Right atrium auricular region (tissue), 2 donors: ENCODE data around the gene ATF4. TPM values are rescaled to one million over a fixed set of nuclear protein-coding genes. Genes with fewer than 3 reads are reported as not detected.

Source experiments
- DNase-seq: peaks from one replicate; pipeline ENCODE4 v3.0.0-alpha.2; 2019; ENCODE audit warnings: low spot score
- H3K27ac ChIP-seq, 2 donors: fragments of 200-600 bp; sonication (generic); 1 replicate in 1 of 2; 2 replicates in 1 of 2; pipeline ENCODE4 v1.5.1; 2016 to 2019
- H3K27me3 ChIP-seq, 2 donors: fragments of 200-600 bp; sonication (generic); one replicate each; pipeline versions ENCODE4 v1.5.1 to v1.6.0; 2017 to 2019
- H3K36me3 ChIP-seq: fragments of 200-600 bp; sonication (generic); one replicate; pipeline ENCODE4 v1.5.1; 2016
- H3K4me1 ChIP-seq, 2 donors: fragments of 200-600 bp; sonication (generic); one replicate each; pipeline versions ENCODE4 v1.5.1 to v1.6.0; 2017 to 2019
- H3K4me3 ChIP-seq, 2 donors: fragments of 200-600 bp; sonication (generic); 1 replicate in 1 of 2; 2 replicates in 1 of 2; pipeline ENCODE4 v1.5.1; 2017 to 2019; ENCODE audit warnings: mild to moderate bottlenecking in 1 of 2, moderate library complexity in 1 of 2
- H3K9me3 ChIP-seq, 2 donors: fragments of 200-600 bp; sonication (generic); one replicate each; pipeline ENCODE4 v1.5.1; 2019
- total RNA-seq, 2 donors: library from RNA; depleted of rRNA; stranded (reverse); fragments of >200 nt; gene quantifications; one replicate each; pipeline ENCODE4 v1.1.0, GENCODE V29; 2016
- TF ChIP-seq, protein P1 (sequence below), 2 donors: fragments of 200-600 bp; sonication (generic); IDR thresholded peaks; one replicate each; pipeline ENCODE4 v1.5.1; 2019; ENCODE audit warnings: antibody characterized with exemption in 2 of 2

ATF4 gene
- total RNA-seq, 2 donors from 2014 or later, result 155 to 256 TPM

DNA sequence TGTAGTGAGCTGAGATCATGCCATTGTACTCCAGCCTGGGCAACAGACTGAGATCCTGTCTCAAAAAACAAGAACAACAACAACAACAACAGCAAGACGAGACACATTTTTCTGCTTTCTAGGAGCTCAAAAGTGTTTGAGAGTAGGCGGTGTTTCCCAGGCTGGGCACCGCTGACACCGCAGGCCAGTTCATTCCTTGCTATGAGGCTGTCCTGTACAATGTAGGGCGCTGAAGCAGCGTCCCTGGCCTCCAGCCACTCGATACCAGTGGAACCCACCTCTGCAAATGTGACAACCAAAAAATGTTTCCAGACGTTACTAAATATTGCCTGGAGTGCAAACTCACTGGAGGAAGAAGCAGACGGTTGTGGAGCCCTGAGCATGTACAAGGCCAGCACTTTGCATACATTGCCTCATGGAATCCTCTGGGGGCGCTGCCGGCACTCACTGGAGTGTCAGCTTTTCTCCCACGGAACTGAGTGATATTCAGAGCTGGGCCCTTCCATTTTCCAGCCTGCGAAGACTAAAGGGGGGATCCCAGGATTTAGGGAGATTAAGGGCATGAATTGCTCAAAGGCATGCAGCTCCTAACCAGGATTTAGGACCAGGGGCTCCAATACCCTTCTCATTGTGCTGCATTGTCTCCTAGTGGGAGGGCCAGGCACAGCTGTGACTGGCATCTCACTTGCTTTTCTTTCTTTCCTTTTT, 24.1 kb upstream of the ATF4 start:
- Histone ChIP-seq H3K36me3 (no peaks in the 10 kb centered on the region), H3K4me1 (peaks cover 0 to 35% of the 10 kb centered on the region in 2 donors), H3K27me3 (no peaks in the 10 kb centered on the region), H3K4me3 (no peak overlapping the region), H3K27ac (no peak overlapping the region), H3K9me3 (no peaks in the 10 kb centered on the region)
- TF ChIP-seq, protein P1, sequence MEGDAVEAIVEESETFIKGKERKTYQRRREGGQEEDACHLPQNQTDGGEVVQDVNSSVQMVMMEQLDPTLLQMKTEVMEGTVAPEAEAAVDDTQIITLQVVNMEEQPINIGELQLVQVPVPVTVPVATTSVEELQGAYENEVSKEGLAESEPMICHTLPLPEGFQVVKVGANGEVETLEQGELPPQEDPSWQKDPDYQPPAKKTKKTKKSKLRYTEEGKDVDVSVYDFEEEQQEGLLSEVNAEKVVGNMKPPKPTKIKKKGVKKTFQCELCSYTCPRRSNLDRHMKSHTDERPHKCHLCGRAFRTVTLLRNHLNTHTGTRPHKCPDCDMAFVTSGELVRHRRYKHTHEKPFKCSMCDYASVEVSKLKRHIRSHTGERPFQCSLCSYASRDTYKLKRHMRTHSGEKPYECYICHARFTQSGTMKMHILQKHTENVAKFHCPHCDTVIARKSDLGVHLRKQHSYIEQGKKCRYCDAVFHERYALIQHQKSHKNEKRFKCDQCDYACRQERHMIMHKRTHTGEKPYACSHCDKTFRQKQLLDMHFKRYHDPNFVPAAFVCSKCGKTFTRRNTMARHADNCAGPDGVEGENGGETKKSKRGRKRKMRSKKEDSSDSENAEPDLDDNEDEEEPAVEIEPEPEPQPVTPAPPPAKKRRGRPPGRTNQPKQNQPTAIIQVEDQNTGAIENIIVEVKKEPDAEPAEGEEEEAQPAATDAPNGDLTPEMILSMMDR (IDR thresholded peaks at IDR 0.05), result peak; percentile 73 to 84
- peak; percentile 83 for DNase-seq

DNA sequence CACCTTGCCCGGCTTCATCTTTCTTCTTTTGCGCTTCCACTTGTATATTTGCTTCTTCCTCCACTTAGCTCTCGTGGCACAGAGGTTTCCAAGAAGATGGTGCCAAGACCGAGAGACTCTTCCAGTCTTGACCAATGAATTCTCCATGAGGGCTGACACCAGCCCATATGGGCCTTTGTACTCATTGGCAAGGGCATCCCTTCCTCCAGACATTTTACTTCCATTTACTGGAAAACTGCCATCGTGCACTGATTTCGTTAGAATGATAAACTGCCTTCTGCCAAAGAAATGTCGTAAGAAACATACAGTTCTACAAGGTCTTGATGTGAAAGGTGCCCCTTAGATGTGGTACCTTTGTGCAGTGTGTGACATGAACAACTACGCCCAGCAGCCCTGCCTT, 22.9 kb upstream of the ATF4 start:
- H3K27me3 ChIP-seq, result no peaks in the 10 kb centered on the region
- H3K27ac ChIP-seq, result no peak overlapping the region
- TF ChIP-seq, protein P1 (IDR thresholded peaks at IDR 0.05), result no peak
- H3K4me1 ChIP-seq, result peaks cover 0 to 42% of the 10 kb centered on the region in 2 donors
- H3K9me3 ChIP-seq, result no peaks in the 10 kb centered on the region
- DNase-seq, result no peak
- no peak overlapping the region for H3K4me3 ChIP-seq
- H3K36me3 ChIP-seq, result no peaks in the 10 kb centered on the region

DNA sequence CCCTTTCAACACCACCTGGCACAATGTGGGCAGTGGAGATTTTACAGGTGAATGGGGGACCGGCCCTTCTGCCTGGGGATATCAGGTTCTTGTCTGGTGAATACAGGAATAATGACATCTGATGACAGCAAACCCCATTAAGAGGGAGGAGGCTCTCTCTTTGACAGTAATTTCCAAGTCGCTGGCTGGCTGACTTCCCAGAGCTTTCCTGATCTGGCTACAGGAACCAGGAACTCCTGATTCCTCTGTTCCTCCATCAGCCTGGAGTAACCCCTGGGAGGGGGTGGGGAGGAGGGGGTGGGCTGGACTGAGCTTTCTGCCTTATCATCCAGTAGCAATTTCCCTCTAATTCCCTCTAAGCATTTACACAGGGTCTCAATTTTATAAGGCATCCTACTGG, 22.0 kb upstream of the ATF4 start:
- H3K4me1 ChIP-seq, result peaks cover 0 to 48% of the 10 kb centered on the region in 2 donors
- no peaks in the 10 kb centered on the region for H3K36me3 ChIP-seq
- peak overlapping the region in 1 of 2 donors; percentile 15 for H3K27ac ChIP-seq
- TF ChIP-seq, protein P1 (IDR thresholded peaks at IDR 0.05), result no peak
- no peaks in the 10 kb centered on the region for H3K27me3 ChIP-seq
- no peaks in the 10 kb centered on the region for H3K9me3 ChIP-seq
- DNase-seq, result no peak
- no peak overlapping the region for H3K4me3 ChIP-seq

DNA sequence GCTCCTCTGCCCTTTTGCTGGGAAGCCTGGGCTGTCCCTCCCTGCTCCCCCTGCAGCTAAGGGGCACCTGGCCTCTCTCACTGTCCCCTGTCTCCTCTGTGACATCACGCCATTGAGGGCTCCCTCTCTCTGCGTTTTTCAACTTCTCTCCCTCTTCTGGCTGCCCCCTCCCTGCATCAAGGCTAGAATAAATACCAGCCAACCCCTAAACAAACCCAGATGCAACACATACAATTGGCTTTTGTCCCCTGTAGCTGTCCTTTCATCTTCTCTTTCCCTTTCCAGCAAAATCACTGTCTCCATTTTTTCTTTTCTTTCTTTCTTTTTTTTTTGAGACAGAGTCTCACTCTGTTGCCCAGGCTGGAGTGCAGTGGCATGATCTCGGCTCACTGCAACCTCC, 21.6 kb upstream of the ATF4 start:
- Histone ChIP-seq H3K27ac (no peak overlapping the region), H3K36me3 (no peaks in the 10 kb centered on the region), H3K27me3 (no peaks in the 10 kb centered on the region), H3K4me1 (peaks cover 0 to 52% of the 10 kb centered on the region in 2 donors), H3K4me3 (no peak overlapping the region), H3K9me3 (no peaks in the 10 kb centered on the region)
- no peak for DNase-seq
- TF ChIP-seq, protein P1 (IDR thresholded peaks at IDR 0.05), result no peak

- Histone ChIP-seq H3K4me3 (no peak overlapping the region), H3K9me3 (no peaks in the 10 kb centered on the region), H3K27me3 (no peaks in the 10 kb centered on the region), H3K4me1 (peaks cover 0 to 56% of the 10 kb centered on the region in 2 donors), H3K27ac (peak overlapping the region; percentile 90 to 93), H3K36me3 (peaks cover 12% of the 10 kb centered on the region)
- no peak for DNase-seq
- TF ChIP-seq, protein P1 (IDR thresholded peaks at IDR 0.05), result no peak
These were observed 20.3 kb upstream of the ATF4 start for GRCh38 chr22:39500101-39500500.
